Stimulated activated CD8-positive, alpha-beta memory T cell treated with anti-CD3 and anti-CD28 coated beads, Interleukin-7, amount 100 ng/mL, for 48 hours (primary cell): ENCODE measurements around the gene TMEM59L.

Experiments
- DNase-seq, 2 donors: peaks; one replicate each; pipeline ENCODE4 v3.0.0-alpha.2; 2020; ENCODE audit warnings: low read depth in 1 of 2; ENCODE audit errors: extremely low read depth in 1 of 2

TMEM59L gene

DNA sequence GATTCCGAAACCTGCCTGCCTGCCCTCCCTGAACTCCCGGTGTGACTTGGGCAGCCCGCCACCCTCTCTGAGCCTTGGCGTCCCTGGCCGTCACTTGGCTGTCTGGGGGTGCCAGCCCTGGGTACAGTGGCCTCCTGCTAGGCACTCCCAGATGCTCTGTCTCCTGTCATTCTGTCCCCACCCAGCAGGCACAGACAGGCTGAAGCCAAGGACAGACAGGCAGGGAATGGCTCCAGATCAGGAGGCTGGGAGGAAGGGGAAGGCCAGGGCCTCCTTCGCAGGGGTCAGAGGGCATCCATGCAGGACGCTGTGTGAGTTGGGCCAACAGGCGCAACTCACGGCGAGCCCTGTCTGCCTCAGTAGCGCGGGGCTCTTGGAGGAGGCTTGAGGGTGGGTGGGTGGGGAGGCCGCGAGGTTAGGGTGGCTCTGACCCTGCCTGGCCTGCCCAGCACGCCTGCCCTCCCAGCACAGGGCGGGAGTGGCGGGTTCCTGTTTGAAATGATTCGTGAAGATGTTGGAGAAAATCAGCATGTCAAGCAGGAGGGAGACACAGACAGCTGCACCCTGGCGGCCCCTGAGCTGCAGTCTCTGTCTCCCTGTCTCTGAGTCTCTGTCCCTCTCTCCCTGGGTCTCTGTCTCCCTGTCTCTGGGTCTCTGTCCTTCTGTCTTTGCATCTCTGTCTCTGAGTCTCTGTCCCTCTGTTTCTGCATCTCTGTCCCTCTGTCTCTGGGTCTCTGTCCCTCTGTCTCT is 43.8 kb downstream of the TMEM59L start:
- DNase-seq = no peak

DNA sequence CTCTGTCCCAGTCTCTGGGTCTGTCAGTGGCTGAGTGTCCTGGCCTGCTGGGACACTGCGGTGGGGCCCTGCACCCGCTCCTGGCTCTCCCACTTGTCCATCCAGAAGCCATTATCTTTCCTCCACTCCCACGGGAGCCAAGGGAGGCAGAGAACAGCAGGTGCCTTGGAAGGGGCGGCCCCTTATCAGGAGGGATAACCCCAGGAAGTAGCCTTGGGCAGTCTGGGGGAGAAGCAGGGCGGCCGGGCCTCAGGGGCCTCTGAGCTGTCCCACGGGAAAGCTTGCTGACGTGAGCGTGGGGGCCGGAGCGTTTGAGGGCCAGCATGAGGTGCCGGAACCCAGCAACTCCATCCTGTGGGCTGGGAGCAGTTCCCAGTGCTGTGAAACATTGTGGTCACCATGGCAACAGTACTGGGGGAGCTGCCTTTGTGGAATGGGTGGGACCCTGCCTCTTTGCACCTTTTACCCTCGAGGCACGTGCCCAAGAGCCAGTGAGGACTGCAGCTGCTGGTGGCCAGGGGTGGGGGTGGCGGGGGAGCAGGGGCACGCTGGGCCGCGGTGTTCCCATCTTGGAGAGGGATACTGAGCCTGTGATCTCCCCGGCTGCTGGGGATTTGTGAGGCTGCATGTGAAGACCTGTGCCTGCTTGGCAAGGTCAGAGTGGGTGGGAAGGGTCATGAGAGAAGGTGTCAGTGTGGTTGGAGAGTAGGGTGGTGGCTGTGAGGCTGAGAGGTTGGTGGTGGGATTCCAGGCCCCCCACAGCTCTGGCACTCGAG is 45.1 kb downstream of the TMEM59L start:
- no peak for DNase-seq

DNA sequence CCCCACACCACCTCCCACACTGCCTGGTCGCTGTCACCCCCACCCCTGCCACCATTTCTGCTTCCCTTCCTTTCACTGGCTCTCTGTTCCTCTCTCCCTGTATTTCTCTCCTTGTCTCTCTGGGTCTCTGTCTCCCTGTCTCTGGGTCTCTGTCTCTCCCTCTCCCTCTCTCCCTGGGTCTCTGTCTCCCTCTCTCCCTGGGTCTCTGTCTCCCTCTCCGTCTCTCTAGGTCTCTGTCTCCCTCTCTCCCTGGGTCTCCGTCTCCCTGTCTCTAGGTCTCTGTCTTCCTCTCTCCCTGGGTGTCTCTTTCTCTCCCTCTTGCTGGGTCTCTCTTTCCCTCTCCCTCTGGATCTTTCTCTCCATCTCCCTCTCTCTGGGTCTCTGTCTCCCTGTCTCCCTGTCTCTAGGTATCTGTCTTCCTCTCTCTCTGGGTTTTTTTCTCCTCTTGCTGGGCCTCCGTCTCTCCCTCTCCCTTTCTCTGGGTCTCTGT is 45.7 kb downstream of the TMEM59L start:
- DNase-seq = no peak

DNA sequence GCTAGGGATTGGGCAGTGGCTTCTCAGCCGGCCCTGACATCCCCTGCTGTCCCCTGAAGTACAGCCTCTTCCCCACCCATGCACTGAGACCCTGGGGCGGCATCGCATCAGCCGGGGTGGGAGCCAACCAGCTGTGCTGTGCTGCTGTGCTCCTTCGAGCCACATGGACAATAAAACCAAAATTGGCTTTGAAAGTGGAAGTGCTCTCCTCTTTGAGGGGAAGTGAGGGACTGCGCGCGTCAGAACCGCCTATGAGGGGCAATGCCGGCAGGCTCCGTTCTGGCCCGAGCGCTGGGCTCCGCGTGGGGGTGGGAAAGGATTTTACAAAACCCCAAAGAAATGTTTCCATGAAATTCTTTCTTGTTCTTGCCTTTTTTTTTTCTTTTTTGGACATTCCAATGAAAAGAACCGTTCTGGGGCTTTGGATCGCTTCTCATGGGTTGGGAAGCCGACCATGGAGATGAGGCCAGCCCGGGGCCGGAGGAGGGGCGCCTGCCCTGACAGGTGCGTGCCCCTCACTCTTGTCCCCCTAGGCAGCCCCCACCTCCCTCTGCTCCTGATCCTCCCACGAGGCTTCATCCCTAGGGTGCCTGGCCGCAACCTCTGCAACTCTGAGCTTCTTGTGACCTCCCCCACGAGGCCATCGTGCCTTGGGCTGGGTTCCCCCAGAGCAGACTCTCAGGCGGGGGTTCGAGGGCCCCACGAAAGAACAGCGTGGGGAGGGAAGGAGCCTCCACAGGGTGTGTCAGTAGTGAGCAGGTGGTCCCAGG is 46.8 kb downstream of the TMEM59L start:
- no peak for DNase-seq

DNA sequence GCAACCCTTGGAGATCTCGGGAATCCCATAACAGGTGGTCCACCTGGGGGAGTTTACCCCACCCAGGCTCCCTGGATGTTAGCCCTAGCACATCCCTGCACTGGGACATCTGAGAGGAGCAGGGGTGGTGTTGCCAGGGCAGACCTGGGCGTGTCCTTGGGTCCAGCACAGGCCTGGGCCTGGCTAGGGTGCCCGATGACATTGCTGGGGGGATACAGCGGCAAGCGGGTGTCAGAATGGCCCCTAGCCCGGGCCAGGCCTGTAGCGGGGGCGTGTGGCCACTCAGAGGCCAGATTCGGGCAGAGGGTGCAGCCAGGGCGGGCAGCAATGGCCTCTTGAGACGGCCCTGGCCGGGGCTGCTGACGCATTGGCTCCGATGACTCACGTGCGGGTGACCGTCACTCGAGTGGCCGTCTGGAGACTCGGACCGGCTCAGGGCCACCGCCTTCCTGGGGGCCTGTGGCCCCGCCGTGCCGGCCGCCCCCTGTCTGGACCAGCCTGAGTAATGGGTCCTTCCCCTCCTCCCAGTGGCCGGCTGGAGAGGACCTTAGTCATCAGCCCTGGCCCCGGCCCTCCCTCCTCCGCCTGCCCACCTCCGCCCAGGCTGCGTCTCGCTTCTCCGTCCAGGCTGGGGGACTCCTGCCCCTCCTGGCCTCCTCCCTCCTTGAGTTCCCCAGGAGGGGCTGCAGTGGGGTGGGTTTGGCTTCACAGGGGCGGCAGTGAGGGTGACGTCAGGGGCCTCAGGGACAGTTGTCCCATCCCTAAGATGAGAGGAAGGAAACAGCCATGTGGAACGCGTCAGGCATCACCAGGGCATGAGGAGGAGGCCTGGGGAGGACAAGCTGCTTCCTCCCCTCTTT is 47.6 kb downstream of the TMEM59L start:
- DNase-seq = no peak

GRCh38 chr19:18660939-18661670 is 48.4 kb downstream of the TMEM59L start:
- no peak for DNase-seq

DNA sequence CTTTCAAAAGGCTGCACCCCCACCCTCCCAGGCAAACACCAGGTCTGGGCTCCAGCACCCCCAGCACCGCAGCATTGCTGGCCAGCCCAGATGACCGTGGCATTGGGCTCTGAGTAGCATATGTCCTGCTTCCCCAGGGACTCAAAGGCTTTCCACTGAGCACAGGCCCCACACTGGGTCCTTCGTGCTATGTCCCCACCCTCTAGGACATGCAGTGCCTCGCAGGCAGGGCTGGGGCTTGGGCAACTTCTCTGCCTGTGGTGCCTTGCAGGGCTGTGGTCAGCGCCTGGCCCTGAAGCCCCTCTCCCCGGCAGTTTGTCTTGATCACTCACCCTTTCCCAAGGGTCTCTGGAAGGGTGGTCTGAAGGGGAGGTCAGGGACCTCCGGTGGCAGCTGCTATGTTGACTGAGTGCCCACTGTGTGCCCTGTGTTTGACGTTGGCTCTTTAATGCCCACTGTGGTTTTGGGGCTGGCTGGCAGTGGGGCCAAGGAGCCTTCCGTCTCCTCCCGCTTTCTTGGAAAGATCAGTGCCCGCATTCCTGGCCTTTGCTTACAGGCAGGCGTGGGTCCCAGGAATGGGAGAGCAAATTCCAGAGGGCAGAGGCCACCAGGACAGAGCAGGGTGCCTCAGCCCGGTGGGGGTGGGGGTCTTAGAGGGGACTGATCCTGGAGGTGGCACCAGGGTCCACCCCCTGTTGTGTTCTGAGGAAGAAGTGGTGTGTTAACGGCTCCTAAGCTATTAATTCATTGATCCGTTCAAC is 50.5 kb downstream of the TMEM59L start:
- no peak for DNase-seq

- no peak for DNase-seq
Measured at GRCh38 chr19:18663940-18664530, 51.4 kb downstream of the TMEM59L start.

DNA sequence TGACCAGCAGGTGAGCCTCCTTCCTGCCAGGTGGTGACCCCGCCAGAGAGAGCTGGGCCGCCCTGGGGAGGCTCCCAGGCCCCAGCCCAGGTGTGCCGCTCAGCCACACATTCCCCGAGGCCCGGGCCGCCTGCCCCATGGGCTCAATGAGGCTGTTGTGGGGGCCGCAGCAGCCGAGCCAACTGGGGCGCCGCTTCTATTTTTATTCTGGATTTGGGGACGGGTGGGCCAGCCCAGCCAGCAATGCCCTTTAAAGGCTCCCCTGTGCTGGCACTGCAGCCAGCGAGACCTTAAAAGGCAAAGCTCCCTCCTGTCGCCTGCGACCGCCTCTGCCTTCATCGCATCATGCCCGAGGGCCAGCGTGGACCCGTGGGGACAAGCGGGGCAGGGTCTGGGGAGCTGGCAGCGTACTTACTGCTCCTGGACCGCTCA is 53.1 kb downstream of the TMEM59L start:
- DNase-seq = no peak

DNA sequence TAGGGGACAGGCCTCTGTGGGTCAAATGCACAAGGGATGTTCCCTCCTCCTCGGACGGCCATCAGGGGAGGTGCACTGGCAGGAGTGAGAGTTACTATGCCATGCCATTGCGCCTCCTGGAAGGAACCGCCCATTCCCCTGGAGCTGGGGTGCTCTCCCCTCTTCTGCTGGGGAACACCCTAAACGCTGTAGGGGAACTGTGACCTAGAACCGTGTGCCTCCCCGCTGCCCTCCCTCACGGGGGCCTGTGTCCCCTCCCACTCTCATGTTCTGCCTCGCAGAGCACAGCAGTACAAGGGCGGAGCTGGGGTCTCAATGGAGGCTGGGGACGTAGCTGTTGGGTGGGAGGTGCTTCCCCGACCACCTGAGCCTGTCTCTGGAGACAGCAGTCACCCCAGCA is 53.6 kb downstream of the TMEM59L start:
- no peak for DNase-seq

GRCh38 chr19:18666784-18667183 is 54.1 kb downstream of the TMEM59L start:
- DNase-seq = no peak

DNA sequence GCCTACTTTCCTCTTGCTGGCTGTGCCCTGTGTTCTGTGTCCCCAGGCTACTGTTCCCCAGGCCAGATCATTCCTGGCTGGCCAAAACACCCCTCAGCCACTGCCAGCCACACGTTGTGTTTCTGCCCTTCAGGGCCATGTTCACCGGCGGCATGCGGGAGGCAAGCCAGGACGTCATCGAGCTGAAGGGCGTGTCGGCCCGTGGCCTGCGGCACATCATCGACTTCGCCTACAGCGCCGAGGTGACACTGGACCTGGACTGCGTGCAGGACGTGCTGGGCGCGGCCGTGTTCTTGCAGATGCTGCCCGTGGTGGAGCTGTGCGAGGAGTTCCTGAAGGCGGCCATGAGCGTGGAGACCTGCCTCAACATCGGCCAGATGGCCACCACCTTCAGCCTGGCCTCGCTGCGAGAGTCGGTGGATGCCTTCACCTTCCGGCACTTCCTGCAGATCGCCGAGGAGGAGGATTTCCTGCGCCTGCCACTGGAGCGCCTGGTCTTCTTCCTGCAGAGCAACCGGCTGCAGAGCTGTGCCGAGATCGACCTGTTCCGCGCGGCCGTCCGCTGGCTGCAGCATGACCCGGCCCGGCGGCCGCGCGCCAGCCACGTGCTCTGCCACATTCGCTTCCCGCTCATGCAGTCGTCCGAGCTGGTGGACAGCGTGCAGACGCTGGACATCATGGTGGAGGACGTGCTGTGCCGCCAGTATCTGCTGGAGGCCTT is 55.0 kb downstream of the TMEM59L start:
- DNase-seq = no peak

GRCh38 chr19:18668252-18668631 is 55.6 kb downstream of the TMEM59L start:
- no peak for DNase-seq

DNA sequence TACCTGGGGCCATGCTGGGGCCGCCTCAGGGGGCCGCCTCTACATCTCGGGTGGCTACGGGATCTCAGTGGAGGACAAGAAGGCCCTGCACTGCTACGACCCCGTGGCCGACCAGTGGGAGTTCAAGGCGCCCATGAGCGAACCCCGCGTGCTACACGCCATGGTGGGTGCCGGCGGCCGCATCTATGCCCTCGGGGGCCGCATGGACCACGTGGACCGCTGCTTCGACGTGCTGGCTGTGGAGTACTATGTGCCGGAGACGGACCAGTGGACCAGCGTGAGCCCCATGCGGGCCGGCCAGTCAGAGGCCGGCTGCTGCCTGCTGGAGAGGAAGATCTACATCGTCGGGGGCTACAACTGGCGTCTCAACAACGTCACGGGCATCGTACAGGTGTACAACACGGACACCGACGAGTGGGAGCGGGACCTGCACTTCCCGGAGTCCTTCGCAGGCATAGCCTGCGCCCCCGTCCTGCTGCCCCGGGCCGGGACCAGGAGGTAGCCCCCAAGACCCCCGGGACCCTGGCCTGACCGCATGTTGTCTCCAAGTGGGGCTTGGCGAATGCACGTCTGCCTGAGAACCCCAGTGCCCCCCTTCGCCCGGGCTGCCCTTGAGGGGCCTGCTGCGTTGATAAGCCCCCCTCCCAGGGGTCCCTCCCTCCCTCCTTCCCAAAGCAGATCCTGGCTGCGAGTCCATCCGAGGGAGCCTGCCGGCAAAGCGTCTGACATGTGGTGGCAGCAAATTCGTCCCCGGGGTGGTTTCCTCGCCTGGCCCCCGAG is 56.3 kb downstream of the TMEM59L start:
- DNase-seq = no peak

DNA sequence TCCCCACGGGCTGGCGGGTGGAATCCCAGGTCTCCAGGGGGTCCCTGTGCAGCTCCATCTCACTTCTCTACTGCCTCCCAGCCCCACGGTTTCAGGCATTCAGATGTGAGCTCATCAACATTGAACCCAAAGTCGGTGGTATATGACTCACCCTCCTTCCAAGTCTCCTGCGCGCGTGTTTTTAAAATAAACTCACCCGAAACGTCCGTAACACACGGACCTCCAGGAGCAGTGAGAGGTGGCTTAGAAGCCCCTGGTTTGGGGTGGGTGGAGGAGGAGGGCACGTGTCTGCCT is 56.8 kb downstream of the TMEM59L start:
- no peak for DNase-seq

GRCh38 chr19:18669883-18670282 is 57.2 kb downstream of the TMEM59L start:
- DNase-seq = no peak

- no peak for DNase-seq
Measured at GRCh38 chr19:18670312-18670711, 57.6 kb downstream of the TMEM59L start.
